A673 (cell line): Measurements from ENCODE around the gene LAMB3.

Source experiments
- CTCF ChIP-seq: fragments of 300-800, 200-600 bp; sonication (generic); conservative IDR thresholded peaks from 2 replicates; pipeline ENCODE4 v1.5.1; 2017; ENCODE audit warnings: low read depth, mild to moderate bottlenecking, antibody characterized with exemption, low read length, moderate library complexity, mixed read lengths
- EZH2 ChIP-seq: fragments of 200-600 bp; sonication (generic); IDR thresholded peaks from 2 replicates; pipeline ENCODE4 v1.6.1; 2017; ENCODE audit warnings: borderline replicate concordance, low read depth, mild to moderate bottlenecking, mixed read lengths, antibody characterized with exemption, low read length; ENCODE audit not compliant: poor library complexity, severe bottlenecking

- TF ChIP-seq CTCF (no peak), EZH2 (no peak)
Measured at GRCh38 chr1:209627027-209627731, 25.0 kb downstream of the LAMB3 start.
